ENCODE data around the gene IL1RAPL1.

Gene IL1RAPL1

GRCh38 chrX:28884823-28885222, 297.6 kb downstream of the IL1RAPL1 start:
- DNase-seq = no peak
- in situ Hi-C loops (cut with HindIII; ENCODE audit: low pct_ligation_motif_present, low pct_unique_long_range_greater_than_20kb, low sequenced_read_pairs) = no loop called here

GRCh38 chrX:28888416-28888815, 301.2 kb downstream of the IL1RAPL1 start:
- no peak for DNase-seq
- in situ Hi-C loops (cut with HindIII; ENCODE audit: low pct_ligation_motif_present, low pct_unique_long_range_greater_than_20kb, low sequenced_read_pairs) = no loop called here

- in situ Hi-C loops (cut with HindIII; ENCODE audit: low pct_ligation_motif_present, low pct_unique_long_range_greater_than_20kb, low sequenced_read_pairs) = no loop called here
- DNase-seq = no peak
Measured at GRCh38 chrX:28889591-28890090, 302.4 kb downstream of the IL1RAPL1 start.

- in situ Hi-C loops (cut with HindIII; ENCODE audit: low pct_ligation_motif_present, low pct_unique_long_range_greater_than_20kb, low sequenced_read_pairs) = no loop called here
- no peak for DNase-seq
Measured at GRCh38 chrX:28901637-28902036, 314.4 kb downstream of the IL1RAPL1 start.

- DNase-seq = no peak
- in situ Hi-C loops (cut with HindIII; ENCODE audit: low pct_ligation_motif_present, low pct_unique_long_range_greater_than_20kb, low sequenced_read_pairs) = no loop called here
Measured at GRCh38 chrX:28910487-28910886, 323.2 kb downstream of the IL1RAPL1 start.

GRCh38 chrX:28920153-28920943, 333.1 kb downstream of the IL1RAPL1 start:
- DNase-seq = no peak
- in situ Hi-C loops (cut with HindIII; ENCODE audit: low pct_ligation_motif_present, low pct_unique_long_range_greater_than_20kb, low sequenced_read_pairs) = no loop called here

GRCh38 chrX:28922106-28922505, 334.9 kb downstream of the IL1RAPL1 start:
- in situ Hi-C loops (cut with HindIII; ENCODE audit: low pct_ligation_motif_present, low pct_unique_long_range_greater_than_20kb, low sequenced_read_pairs) = no loop called here
- DNase-seq = no peak

- no peak for DNase-seq
- in situ Hi-C loops (cut with HindIII; ENCODE audit: low pct_ligation_motif_present, low pct_unique_long_range_greater_than_20kb, low sequenced_read_pairs) = no loop called here
Measured at GRCh38 chrX:28946846-28947245, 359.6 kb downstream of the IL1RAPL1 start.

GRCh38 chrX:28960063-28960462, 372.8 kb downstream of the IL1RAPL1 start:
- in situ Hi-C loops (cut with HindIII; ENCODE audit: low pct_ligation_motif_present, low pct_unique_long_range_greater_than_20kb, low sequenced_read_pairs) = no loop called here
- DNase-seq = no peak

- in situ Hi-C loops (cut with HindIII; ENCODE audit: low pct_ligation_motif_present, low pct_unique_long_range_greater_than_20kb, low sequenced_read_pairs) = no loop called here
- DNase-seq = no peak
Measured at GRCh38 chrX:28966331-28966730, 379.1 kb downstream of the IL1RAPL1 start.

GRCh38 chrX:28969126-28969525, 381.9 kb downstream of the IL1RAPL1 start:
- no peak for DNase-seq
- in situ Hi-C loops (cut with HindIII; ENCODE audit: low pct_ligation_motif_present, low pct_unique_long_range_greater_than_20kb, low sequenced_read_pairs) = no loop called here

- DNase-seq = no peak
- in situ Hi-C loops (cut with HindIII; ENCODE audit: low pct_ligation_motif_present, low pct_unique_long_range_greater_than_20kb, low sequenced_read_pairs) = no loop called here
Measured at GRCh38 chrX:28979877-28980276, 392.6 kb downstream of the IL1RAPL1 start.

- no peak for DNase-seq
- in situ Hi-C loops (cut with HindIII; ENCODE audit: low pct_ligation_motif_present, low pct_unique_long_range_greater_than_20kb, low sequenced_read_pairs) = no loop called here
Measured at GRCh38 chrX:28981952-28982351, 394.7 kb downstream of the IL1RAPL1 start.

GRCh38 chrX:28988246-28988645, 401.0 kb downstream of the IL1RAPL1 start:
- no peak for DNase-seq
- in situ Hi-C loops (cut with HindIII; ENCODE audit: low pct_ligation_motif_present, low pct_unique_long_range_greater_than_20kb, low sequenced_read_pairs) = no loop called here

GRCh38 chrX:28997706-28998463, 410.6 kb downstream of the IL1RAPL1 start:
- no peak for DNase-seq
- in situ Hi-C loops (cut with HindIII; ENCODE audit: low pct_ligation_motif_present, low pct_unique_long_range_greater_than_20kb, low sequenced_read_pairs) = no loop called here

- no peak for DNase-seq
- in situ Hi-C loops (cut with HindIII; ENCODE audit: low pct_ligation_motif_present, low pct_unique_long_range_greater_than_20kb, low sequenced_read_pairs) = no loop called here
Measured at GRCh38 chrX:28998609-28999135, 411.4 kb downstream of the IL1RAPL1 start.

GRCh38 chrX:29012867-29013266, 425.6 kb downstream of the IL1RAPL1 start:
- in situ Hi-C loops (cut with HindIII; ENCODE audit: low pct_ligation_motif_present, low pct_unique_long_range_greater_than_20kb, low sequenced_read_pairs) = no loop called here
- DNase-seq = no peak

- no peak for DNase-seq
- in situ Hi-C loops (cut with HindIII; ENCODE audit: low pct_ligation_motif_present, low pct_unique_long_range_greater_than_20kb, low sequenced_read_pairs) = no loop called here
Measured at GRCh38 chrX:29023207-29023606, 436.0 kb downstream of the IL1RAPL1 start.

- in situ Hi-C loops (cut with HindIII; ENCODE audit: low pct_ligation_motif_present, low pct_unique_long_range_greater_than_20kb, low sequenced_read_pairs) = no loop called here
- DNase-seq = no peak
Measured at GRCh38 chrX:29024871-29025270, 437.6 kb downstream of the IL1RAPL1 start.

Measured in ACHN (cell line).